ENCODE measurements around the gene FRMD7. TPM values are rescaled to one million over a fixed set of nuclear protein-coding genes. Genes with fewer than 3 reads are reported as not detected.
"Not testable (repeated sequence)": the region's sequence is repeated elsewhere in the genome, so short reads cannot be mapped to it uniquely, and the experiment has no call there.

Gene FRMD7
- total RNA-seq, 1 experiment from 2014 or later, result not detected

DNA sequence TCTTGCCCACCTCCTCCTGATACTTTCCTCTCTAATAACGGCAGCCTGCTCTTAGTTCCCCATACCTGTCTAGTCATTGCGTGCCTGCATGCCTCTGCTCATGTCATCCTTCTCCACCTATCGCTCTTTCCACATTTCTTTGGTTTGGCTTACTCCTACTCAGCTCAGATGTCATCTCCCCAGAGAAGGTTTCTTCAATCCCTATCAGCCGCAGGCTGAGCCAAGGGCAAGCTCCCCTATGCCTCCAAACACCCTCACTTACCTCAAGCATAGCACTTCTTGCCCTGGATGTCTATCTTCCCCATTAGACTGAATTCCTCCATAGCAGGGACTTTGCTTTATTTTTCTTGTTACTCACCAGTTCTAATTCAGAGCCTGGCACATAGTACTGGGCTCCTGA is 26.6 kb downstream of the FRMD7 start:
- no peaks in the 10 kb centered on the region for H3K79me1 ChIP-seq (ENCODE audit: insufficient read depth, low read depth, low read length, poor library complexity, severe bottlenecking)
- H3K4me3 Mint-ChIP-seq, result no peak overlapping the region
- no peaks in the 10 kb centered on the region for H3K27me3 ChIP-seq (ENCODE audit: insufficient read depth, low read length)
- H2BK120ac ChIP-seq (ENCODE audit: low read depth, low read length, poor library complexity, severe bottlenecking), result no peak overlapping the region
- no peak for DNase-seq
- H3K4me1 ChIP-seq (ENCODE audit: insufficient read depth, low read length), result no peaks in the 10 kb centered on the region
- H3T11ph ChIP-seq (ENCODE audit: low read length), result no peak overlapping the region
- no peak overlapping the region for H2BK5ac ChIP-seq (ENCODE audit: insufficient read length, low read length)
- H2BK20ac ChIP-seq (ENCODE audit: low read depth, low read length, poor library complexity, severe bottlenecking), result no peak overlapping the region
- WGBS (ENCODE audit: extremely low coverage, insufficient read length, low lambda C conversion rate), result no CpG with 5 or more reads among the region's 4 CpGs
- H3K18ac ChIP-seq (ENCODE audit: insufficient read length, low read depth, low read length), result no peak overlapping the region
- H4K8ac ChIP-seq (replicated peaks; ENCODE audit: insufficient read length, low read depth, low read length), result no peak overlapping the region
- no peaks in the 10 kb centered on the region for H3K23me2 ChIP-seq (ENCODE audit: insufficient read length, low read depth, low read length, poor library complexity, severe bottlenecking)
- H3K23ac ChIP-seq (ENCODE audit: insufficient read length, low read depth, low read length), result no peak overlapping the region
- H4K5ac ChIP-seq (ENCODE audit: insufficient read length, low read depth, low read length), result no peak overlapping the region
- TF ChIP-seq, protein P1, sequence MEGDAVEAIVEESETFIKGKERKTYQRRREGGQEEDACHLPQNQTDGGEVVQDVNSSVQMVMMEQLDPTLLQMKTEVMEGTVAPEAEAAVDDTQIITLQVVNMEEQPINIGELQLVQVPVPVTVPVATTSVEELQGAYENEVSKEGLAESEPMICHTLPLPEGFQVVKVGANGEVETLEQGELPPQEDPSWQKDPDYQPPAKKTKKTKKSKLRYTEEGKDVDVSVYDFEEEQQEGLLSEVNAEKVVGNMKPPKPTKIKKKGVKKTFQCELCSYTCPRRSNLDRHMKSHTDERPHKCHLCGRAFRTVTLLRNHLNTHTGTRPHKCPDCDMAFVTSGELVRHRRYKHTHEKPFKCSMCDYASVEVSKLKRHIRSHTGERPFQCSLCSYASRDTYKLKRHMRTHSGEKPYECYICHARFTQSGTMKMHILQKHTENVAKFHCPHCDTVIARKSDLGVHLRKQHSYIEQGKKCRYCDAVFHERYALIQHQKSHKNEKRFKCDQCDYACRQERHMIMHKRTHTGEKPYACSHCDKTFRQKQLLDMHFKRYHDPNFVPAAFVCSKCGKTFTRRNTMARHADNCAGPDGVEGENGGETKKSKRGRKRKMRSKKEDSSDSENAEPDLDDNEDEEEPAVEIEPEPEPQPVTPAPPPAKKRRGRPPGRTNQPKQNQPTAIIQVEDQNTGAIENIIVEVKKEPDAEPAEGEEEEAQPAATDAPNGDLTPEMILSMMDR (conservative IDR thresholded peaks at IDR 0.05), result no peak
- no peaks in the 10 kb centered on the region for H3K36me3 Mint-ChIP-seq (ENCODE audit: insufficient read depth in 1 of 3, low read depth in 3 of 3)
- no peaks in the 10 kb centered on the region for H3K9me3 ChIP-seq (ENCODE audit: control insufficient read depth, low read depth, low read length)
- no peak overlapping the region for H4K91ac ChIP-seq (ENCODE audit: insufficient read length, low read depth, low read length)
- H3K9ac ChIP-seq (ENCODE audit: extremely low read depth, insufficient read length, low read length), result no peak overlapping the region
- no peaks in the 10 kb centered on the region for H3K9me3 Mint-ChIP-seq
- no peak overlapping the region for H2BK12ac ChIP-seq (ENCODE audit: insufficient read length, low read depth, low read length)
- H3K56ac ChIP-seq (ENCODE audit: insufficient read length, low read depth, low read length), result no peak overlapping the region
- no peak overlapping the region for H3K4ac ChIP-seq (ENCODE audit: low read depth, low read length)
- no peaks in the 10 kb centered on the region for H3K79me2 ChIP-seq (ENCODE audit: insufficient read depth, low read length)
- no peak overlapping the region for H3K4me2 ChIP-seq (ENCODE audit: insufficient read depth, insufficient read length, low read length)
- no peak overlapping the region for H3K27ac ChIP-seq (ENCODE audit: insufficient read length, low read depth, low read length)
- no peaks in the 10 kb centered on the region for H3K27me3 Mint-ChIP-seq (ENCODE audit: low read depth)
- H2BK15ac ChIP-seq (ENCODE audit: low read depth, low read length), result no peak overlapping the region
- no peak overlapping the region for H2AK5ac ChIP-seq (ENCODE audit: insufficient read length, low read length)
- H3K27ac Mint-ChIP-seq, result no peak overlapping the region
- H3K14ac ChIP-seq (ENCODE audit: insufficient read depth, low read length), result no peak overlapping the region
- no peaks in the 10 kb centered on the region for H3K4me1 Mint-ChIP-seq
- no peak overlapping the region for H2AFZ ChIP-seq (ENCODE audit: low read length)
- no peaks in the 10 kb centered on the region for H4K20me1 ChIP-seq (ENCODE audit: control insufficient read depth, insufficient read depth, insufficient read length)

DNA sequence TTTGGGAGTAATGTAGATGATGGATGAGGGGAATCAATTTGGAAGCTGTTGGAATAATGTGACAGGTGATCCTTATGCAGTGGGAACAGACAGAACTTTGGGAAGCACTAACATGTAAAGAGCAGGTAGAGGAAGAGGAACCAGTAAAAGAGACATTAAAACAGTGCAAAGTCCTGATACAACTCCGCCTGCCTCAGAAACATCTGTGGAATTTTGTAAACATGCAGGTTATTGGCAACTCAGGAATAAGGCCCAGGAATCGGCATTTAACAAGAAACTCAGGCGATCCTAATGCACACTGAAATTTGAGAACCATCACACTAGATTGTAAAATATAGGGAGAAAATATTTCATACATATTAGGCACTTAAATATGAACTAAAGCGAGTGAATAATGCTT is 29.1 kb downstream of the FRMD7 start:
- not testable (repeated sequence) for H2AK5ac ChIP-seq (ENCODE audit: insufficient read length, low read length); H3K4me3 Mint-ChIP-seq; H2BK12ac ChIP-seq (ENCODE audit: insufficient read length, low read depth, low read length); H3K56ac ChIP-seq (ENCODE audit: insufficient read length, low read depth, low read length); H4K91ac ChIP-seq (ENCODE audit: insufficient read length, low read depth, low read length); H3K9me3 ChIP-seq (ENCODE audit: control insufficient read depth, low read depth, low read length); H2BK20ac ChIP-seq (ENCODE audit: low read depth, low read length, poor library complexity, severe bottlenecking); H3K4me1 Mint-ChIP-seq; H3K79me1 ChIP-seq (ENCODE audit: insufficient read depth, low read depth, low read length, poor library complexity, severe bottlenecking); DNase-seq; H2AFZ ChIP-seq (ENCODE audit: low read length); H3K4me2 ChIP-seq (ENCODE audit: insufficient read depth, insufficient read length, low read length); H3K23ac ChIP-seq (ENCODE audit: insufficient read length, low read depth, low read length); H3K79me2 ChIP-seq (ENCODE audit: insufficient read depth, low read length); H4K5ac ChIP-seq (ENCODE audit: insufficient read length, low read depth, low read length); H3K27ac Mint-ChIP-seq; H3K27me3 ChIP-seq (ENCODE audit: insufficient read depth, low read length); H3K9me3 Mint-ChIP-seq; H3K4ac ChIP-seq (ENCODE audit: low read depth, low read length); H3K18ac ChIP-seq (ENCODE audit: insufficient read length, low read depth, low read length); H4K8ac ChIP-seq (replicated peaks; ENCODE audit: insufficient read length, low read depth, low read length); H3K9ac ChIP-seq (ENCODE audit: extremely low read depth, insufficient read length, low read length); H3K4me1 ChIP-seq (ENCODE audit: insufficient read depth, low read length); H3T11ph ChIP-seq (ENCODE audit: low read length); H2BK120ac ChIP-seq (ENCODE audit: low read depth, low read length, poor library complexity, severe bottlenecking); H2BK5ac ChIP-seq (ENCODE audit: insufficient read length, low read length); H3K23me2 ChIP-seq (ENCODE audit: insufficient read length, low read depth, low read length, poor library complexity, severe bottlenecking); H3K36me3 Mint-ChIP-seq (ENCODE audit: insufficient read depth in 1 of 3, low read depth in 3 of 3); H3K14ac ChIP-seq (ENCODE audit: insufficient read depth, low read length); H4K20me1 ChIP-seq (ENCODE audit: control insufficient read depth, insufficient read depth, insufficient read length); H2BK15ac ChIP-seq (ENCODE audit: low read depth, low read length); H3K27ac ChIP-seq (ENCODE audit: insufficient read length, low read depth, low read length); H3K27me3 Mint-ChIP-seq (ENCODE audit: low read depth)
- WGBS (ENCODE audit: extremely low coverage, insufficient read length, low lambda C conversion rate), result no CpG with 5 or more reads among the region's 4 CpGs
